Stimulated activated naive CD4-positive, alpha-beta T cell (primary cell): ENCODE data around the gene NUP54.

Experiments used
- DNase-seq, 6 experiments: peaks; one replicate each; lab custom pipeline; 2025; lab: John Stamatoyannopoulos, UW

The NUP54 gene

GRCh38 chr4:76144546-76144945 is 3.7 kb downstream of the NUP54 start:
- no peak for DNase-seq

- DNase-seq = no peak
Measured at GRCh38 chr4:76141241-76141640, 7.0 kb downstream of the NUP54 start.

- no peak for DNase-seq
Measured at GRCh38 chr4:76127754-76128153, 20.4 kb downstream of the NUP54 start.

- no peak for DNase-seq
Measured at GRCh38 chr4:76125816-76126215, 22.4 kb downstream of the NUP54 start.

GRCh38 chr4:76120199-76120598 is 28.0 kb downstream of the NUP54 start:
- DNase-seq = no peak

GRCh38 chr4:76117536-76117935 is 30.7 kb downstream of the NUP54 start:
- DNase-seq = no peak

- no peak for DNase-seq
Measured at GRCh38 chr4:76116821-76117220, 31.4 kb downstream of the NUP54 start.

- no peak for DNase-seq
Measured at GRCh38 chr4:76108467-76109181, 39.6 kb downstream of the NUP54 start.

GRCh38 chr4:76106442-76106841 is 41.8 kb downstream of the NUP54 start:
- no peak for DNase-seq

GRCh38 chr4:76105652-76106051 is 42.5 kb downstream of the NUP54 start:
- no peak for DNase-seq

- no peak for DNase-seq
Measured at GRCh38 chr4:76096076-76096475, 52.1 kb downstream of the NUP54 start.

- DNase-seq = no peak
Measured at GRCh38 chr4:76095568-76095967, 52.6 kb downstream of the NUP54 start.

GRCh38 chr4:76091052-76091451 is 57.1 kb downstream of the NUP54 start:
- no peak for DNase-seq

GRCh38 chr4:76090241-76090691 is 57.9 kb downstream of the NUP54 start:
- no peak for DNase-seq

- no peak for DNase-seq
Measured at GRCh38 chr4:76088719-76089118, 59.5 kb downstream of the NUP54 start.

GRCh38 chr4:76087007-76087769 is 61.0 kb downstream of the NUP54 start:
- no peak for DNase-seq

GRCh38 chr4:76084542-76084941 is 63.7 kb downstream of the NUP54 start:
- no peak for DNase-seq

- no peak for DNase-seq
Measured at GRCh38 chr4:76083386-76083988, 64.7 kb downstream of the NUP54 start.

- no peak for DNase-seq
Measured at GRCh38 chr4:76078033-76078613, 70.1 kb downstream of the NUP54 start.

GRCh38 chr4:76074993-76075600 is 73.1 kb downstream of the NUP54 start:
- DNase-seq = no peak

- no peak for DNase-seq
Measured at GRCh38 chr4:76074468-76074867, 73.7 kb downstream of the NUP54 start, which contains the start of gene ART3. Gene ART3, plus strand, starts transcription at chr4:76074709. Its CDS starts 1,181 bp downstream, at chr4:76075890.

GRCh38 chr4:76072760-76073159 is 75.4 kb downstream of the NUP54 start:
- no peak for DNase-seq
